GM12872 (cell line): ENCODE measurements around the gene DNM1.

Source experiments
- TF ChIP-seq, protein P1 (sequence below): IDR thresholded peaks from 3 replicates; pipeline ENCODE4 v1.5.1; 2011; ENCODE audit warnings: low read depth, mild to moderate bottlenecking, low read length, moderate library complexity; ENCODE audit not compliant: insufficient read depth

The DNM1 gene

DNA sequence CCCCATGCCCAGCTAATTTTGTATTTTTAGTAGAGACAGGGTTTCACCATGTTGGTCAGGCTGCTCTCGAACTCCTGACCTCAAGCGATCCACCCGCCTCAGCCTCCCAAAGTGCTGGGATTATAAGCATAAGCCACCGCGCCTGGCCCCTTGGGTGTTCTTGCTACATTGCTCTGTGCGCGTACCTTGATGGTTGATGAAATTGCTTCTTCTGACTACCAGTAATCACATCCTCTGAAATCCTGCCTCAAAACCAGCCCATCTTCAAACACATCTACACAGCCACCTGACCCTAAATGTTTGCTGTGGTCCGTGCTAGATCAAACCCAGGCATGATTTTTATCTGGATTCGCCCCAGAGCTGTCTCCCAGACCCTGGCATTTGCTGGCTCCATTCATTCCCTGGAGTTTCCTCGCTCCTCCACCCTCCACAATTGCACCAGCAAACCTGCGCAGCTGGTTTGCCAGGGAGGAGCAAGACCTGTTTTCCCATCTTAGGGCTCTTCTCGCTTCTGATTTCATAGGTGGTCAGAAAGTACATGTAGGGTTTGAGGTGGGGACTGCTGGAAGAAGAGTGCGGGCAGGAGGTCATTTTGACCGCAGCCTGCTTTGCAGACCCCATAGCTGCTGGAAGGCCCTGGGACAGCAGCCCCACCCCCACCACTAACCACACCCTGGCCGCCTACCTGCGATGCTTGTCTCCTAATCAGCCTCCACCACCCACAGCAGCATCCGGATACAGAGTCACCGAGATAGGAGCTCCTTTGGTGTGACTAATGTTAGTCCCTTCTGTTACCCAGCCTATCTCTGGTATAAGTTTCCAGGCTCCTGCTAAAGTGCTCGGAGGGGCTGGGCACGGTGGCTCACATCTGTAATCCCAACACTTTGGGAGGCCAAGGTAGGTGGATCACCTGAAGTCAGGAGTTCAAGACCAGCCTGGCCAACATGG lies 95.6 kb downstream of the DNM1 start:
- TF ChIP-seq, protein P1, sequence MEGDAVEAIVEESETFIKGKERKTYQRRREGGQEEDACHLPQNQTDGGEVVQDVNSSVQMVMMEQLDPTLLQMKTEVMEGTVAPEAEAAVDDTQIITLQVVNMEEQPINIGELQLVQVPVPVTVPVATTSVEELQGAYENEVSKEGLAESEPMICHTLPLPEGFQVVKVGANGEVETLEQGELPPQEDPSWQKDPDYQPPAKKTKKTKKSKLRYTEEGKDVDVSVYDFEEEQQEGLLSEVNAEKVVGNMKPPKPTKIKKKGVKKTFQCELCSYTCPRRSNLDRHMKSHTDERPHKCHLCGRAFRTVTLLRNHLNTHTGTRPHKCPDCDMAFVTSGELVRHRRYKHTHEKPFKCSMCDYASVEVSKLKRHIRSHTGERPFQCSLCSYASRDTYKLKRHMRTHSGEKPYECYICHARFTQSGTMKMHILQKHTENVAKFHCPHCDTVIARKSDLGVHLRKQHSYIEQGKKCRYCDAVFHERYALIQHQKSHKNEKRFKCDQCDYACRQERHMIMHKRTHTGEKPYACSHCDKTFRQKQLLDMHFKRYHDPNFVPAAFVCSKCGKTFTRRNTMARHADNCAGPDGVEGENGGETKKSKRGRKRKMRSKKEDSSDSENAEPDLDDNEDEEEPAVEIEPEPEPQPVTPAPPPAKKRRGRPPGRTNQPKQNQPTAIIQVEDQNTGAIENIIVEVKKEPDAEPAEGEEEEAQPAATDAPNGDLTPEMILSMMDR = no peak

- TF ChIP-seq, protein P1 = no peak
Measured at GRCh38 chr9:128304136-128304970, 101.2 kb downstream of the DNM1 start.
